Measurements from ENCODE around the gene MRPL17.
"Not testable (repeated sequence)": the region's sequence is repeated elsewhere in the genome, so short reads cannot be mapped to it uniquely, and the experiment has no call there.

The MRPL17 gene

DNA sequence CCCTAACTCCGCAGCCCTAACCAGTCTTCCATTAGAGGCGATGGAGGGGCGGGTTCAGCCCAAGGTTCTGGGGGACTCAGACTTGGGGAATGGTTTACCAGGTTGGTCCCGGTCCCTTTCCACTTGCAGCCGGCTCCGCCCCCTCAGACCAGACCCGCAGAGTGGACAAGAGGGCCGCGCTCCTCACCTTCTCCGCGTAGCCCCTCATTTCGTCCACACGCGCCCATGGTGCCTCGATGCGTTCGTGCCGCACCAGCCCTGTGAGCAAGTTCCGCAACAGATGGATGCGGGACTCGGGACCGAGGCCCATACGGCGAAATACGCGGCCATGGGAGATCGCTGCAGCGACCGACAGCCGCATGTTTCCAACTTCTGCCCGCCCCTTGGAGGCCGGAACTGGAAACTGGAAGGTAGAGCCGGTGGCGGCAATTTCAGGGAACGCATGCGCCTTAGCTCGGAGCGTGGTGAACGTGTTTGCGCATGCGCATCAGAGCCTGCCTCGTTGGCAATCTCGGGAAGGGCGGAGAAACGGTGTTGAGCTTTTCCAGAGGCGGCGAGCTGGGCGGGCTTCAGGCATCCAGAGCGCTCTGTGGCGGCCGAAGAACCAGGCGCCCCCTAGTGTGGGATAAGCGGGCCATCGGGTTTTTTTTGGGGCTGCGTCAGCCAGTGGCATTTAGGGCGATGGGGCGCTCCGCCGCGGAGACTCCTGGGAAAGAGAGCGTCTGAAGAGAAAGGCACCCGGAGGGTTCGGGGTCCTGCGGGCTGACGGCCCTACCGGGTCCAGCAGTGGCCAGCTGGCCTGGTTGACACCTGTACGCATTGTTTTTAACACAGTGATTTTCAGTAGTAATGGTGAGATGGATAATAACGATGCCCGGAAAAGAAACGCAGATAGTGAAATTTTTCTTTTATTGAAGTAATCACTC is at the start of gene MRPL17:
TSS of gene MRPL17 (minus strand) at position 405 of the 926 bp plus-strand sequence. CDS start at position 361, 44 bp downstream.
- peak; percentile 98 for DNase-seq

DNA sequence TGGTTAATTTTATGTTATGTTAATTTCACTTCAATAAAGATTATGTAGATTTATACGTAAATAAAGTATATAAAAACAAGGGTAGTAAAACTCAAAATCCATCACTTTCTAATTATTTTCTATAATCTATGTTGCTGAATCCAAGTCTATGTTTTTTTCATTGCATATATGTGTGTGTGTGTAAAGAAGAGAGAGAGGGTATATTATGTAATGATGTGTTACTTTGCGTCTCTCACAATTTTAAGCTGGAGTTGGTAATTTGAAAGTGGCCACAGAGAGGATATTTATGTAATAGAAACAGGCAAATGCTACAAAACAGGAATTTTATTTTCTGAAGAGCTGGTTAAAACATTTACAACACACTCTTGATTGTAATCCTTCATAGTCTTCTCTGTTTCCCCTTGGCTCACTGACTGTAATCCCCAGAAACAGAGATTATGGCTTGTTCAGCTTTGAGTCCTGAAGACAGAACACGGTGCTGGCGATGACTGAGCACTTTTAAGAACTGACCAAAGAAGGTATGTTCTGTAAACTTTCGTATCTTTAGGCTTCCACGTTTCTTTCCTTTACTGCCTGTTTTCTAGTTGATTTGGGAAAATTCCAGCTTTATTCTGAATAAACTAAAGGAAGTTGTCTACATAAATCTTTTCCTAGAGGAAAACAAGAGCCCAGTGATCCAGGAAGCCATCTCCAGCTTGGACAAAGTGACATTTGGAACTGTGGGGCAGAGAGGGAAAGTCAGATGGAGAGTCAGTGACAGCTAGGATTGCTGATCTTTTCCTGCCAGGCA is 45.0 kb upstream of the MRPL17 start:
- no peak for DNase-seq

DNA sequence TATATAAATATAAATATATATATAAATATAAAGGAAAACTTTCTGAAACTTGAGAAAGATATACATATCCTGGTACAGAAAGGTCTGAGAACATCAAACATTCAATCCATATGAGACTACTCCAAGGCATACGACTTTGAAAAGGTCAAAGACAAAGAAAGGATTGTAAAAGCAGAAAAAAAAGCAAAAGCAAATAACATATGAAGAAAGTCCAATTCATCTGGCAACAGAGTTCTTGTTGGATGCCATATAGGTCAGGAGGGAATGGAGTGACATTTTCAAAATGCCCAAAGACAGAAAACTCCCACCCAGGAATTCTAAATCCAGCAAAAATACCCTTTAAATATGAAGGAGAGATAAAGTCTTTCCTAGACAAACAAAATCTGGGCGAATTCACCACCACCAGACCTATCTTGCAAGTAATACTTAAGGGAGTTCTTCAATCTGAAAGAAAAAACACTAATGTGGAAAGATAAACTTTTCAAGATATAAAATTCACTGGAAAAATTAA is 42.3 kb upstream of the MRPL17 start:
- DNase-seq = no peak

DNA sequence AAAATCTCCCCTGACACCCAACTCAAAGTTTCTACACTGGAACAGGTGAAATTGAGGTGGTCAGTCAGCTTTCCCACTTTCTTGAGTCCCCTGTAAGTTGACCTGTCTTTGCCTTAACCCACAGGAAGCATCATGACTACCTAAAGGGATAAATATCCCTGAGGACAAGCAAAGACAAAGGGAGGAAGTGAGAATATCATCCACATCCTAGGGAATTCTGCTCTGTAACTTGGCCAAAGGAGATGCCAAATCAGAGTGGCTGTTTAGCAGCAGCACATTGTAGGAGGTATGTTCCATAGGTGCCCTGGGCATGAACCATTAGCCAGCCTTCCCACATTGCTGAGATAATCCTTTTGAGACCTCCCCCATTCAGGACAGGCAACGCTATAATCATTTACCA is 40.9 kb upstream of the MRPL17 start:
- no peak for DNase-seq

DNA sequence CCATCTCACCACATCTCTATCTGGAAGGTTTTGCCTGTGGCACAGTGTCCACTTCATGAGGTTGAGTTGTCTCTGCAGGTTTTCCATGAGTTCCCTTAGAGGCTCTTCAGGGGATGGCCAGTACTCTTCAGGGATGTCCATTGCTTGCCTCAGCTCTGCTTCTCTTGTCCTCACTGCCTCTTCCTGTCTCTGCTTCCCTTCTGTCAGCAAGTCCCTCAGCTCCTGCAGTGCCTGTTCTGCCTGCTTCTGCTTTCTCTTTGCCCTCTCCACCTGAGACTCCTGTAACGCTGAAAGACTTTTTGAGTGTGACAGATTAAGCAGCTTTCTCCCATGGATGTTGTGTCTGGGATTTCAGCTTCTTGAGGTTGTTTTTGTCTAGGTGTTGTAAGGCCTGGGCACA is 38.2 kb upstream of the MRPL17 start:
- no peak for DNase-seq

DNA sequence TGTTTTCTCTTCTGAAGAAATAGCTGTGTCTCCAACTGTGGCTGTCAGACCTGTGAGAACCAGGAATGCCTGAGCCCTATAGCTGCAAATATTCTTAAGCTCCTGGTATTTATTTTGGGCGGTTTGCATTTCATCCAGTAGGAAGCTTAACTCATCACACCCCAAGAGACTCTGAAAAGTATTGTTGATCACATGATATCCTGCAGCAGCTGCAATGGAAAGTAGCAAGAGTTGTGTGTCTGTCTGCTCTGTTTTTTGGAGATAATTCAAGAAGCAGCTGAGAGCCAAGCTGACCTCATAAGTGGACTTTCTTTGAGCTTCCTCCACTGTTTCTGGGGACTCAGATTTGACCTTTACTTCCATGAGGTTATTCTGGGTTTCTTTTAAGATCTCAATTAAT is 36.4 kb upstream of the MRPL17 start:
- DNase-seq = no peak

DNA sequence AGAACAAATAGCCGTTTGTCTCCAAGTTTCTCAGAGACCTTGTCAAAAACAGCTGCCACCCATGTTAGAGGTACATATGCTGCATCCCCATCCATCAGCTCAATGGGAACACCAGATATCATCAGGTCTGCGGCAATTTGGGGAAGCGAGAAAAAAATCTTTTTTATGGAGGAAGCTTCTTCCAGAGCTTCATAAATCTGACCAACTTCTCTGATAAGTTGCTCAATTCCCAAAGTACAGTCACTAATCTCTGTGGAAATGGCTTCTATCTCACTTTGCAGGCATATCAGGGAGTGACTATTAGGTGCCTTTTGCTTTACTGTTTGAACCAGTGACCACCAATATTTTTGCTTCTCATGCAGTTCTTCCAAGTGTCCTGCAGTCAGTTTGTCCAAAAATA is 34.3 kb upstream of the MRPL17 start:
- DNase-seq = no peak

DNA sequence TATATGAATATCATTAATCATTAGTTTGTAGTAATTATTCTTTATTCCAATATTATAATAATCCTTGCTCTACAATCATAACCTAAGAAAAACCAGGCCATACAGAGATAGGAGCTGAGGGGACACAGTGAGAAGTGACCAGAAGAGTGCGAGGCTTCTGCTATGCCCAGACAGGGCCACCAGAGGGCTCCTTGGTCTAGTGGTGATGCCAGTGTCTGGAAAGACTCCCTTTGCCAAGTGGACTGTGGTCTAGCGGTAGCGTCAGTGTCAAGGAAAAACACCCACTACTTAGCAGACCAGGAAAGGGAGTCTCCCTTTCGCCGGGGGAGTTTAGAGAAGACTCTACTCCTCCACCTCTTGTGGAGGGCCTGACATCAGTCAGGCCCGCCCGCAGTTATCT is 28.4 kb upstream of the MRPL17 start:
- not testable (repeated sequence) for DNase-seq

DNA sequence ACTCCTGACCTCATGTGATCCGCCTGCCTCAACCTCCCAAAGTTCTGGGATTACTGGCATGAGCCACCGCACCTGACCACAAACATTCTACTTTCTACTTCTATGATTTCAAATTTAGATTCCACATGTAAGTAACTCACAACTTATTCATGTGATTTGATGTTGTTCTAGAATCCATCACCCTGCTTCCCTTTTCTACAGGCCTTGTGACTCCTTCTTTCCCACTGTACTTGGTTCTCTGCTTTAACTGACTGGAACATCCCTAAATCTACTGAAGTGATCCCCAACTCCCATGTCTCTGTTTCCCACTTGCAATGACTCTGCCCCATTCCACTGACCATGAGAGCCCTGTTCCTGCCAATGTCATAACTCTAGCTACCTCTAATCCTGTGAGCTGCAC is 25.7 kb upstream of the MRPL17 start:
- no peak for DNase-seq

DNA sequence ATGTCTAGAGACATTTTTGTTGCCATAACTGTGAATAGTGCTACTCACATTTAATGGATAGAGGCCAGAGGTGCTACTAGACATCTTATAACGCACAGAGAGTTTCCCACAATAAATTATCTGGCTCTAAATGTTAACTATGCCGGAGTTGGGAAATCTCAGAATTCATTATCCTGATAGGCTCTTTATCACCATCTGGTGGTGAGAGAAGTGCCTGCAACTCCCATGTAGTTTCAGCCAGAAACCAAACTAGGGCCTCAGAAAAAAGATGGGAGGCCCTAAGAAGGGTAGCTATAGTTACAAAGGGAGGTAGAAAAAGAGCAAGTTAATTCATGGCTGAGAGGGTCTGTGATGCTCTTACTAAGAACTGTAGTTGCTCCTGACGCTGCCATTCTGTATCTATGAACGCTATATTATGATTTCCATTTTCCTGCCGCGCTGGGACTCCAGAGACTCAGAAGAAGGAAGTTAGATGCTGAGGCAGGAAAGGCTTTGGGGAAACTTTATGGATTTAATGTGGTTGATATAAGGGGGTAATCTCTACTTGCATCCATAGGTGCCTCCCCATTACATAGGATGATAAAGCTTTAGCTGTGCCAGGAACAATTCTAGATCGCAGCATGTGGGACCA is 22.9 kb upstream of the MRPL17 start:
- DNase-seq = no peak

DNA sequence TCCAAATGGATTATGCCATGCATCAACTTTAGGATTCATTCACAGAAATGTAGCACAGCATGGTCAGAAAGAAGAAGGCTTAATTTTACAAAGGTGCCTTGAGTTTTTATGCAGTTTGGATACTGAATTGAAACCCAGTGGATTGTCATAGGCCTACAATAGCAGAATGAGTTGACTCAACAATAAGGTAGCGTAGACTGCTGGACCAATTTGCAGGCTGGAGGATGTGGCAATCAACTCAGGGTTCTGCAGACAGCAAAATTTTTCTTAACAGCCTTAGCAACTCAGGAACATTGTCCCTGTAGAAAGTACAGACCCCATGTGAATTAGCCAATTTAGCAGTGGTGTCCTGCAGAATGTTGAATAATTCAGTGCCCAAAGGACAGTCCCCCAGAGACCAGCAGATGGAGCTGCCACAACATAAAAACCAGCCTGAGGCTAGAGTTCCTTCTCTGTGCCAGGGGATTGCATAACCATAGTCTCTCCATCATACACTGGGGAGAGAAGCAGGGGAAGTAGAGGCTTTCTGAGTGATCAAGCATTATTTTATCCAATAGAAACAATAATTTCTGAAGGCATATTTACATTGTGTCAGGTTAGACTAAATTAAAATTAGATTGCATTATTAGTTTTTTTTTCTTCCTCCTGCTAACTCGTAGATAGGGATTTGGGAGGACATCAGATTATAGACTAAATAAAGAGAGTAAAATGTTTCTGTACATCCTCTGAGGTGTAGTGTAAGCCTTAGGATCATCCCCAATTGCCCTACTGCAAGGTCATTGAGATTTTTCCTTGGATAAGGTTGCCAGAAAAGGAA is 20.3 kb upstream of the MRPL17 start:
- DNase-seq = no peak

DNA sequence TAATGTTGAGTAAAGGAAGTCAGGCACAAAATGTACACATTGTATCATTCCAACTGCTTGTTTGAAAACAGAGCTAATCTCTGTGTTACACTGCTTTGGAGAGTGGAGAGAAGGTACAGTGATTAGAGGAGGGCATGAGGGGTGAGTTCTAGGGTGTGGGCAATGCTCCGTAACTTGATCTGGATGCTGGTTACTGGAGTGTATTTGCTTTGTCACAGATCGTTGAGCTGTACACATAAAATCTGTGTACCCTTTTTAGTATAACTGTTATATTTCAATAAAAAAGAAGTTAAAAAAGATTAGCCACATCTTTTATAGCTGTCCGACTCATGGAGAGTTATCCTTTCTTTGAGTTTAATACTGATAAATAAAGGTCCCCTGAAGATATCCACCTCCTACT is 18.8 kb upstream of the MRPL17 start:
- DNase-seq = not testable (repeated sequence)

DNA sequence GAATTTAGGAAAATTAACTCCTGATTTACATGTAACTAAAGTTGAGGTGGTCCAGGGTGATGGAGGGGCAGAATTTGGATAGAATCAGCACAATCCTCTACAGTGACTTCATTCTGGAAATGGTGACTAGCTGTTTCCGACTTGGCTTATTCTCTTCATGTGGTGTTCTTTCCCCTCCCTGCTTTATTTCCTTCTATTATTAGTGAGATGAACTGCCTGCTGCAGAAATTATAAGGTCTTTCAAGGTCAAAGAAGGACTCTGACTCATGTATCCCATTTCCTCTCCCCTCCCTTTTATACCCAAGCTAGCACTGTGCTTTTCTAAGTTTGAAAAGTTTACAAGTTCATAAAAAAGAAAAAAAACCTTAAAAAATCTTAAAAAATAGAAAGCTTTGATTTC is 12.2 kb upstream of the MRPL17 start:
- no peak for DNase-seq

DNA sequence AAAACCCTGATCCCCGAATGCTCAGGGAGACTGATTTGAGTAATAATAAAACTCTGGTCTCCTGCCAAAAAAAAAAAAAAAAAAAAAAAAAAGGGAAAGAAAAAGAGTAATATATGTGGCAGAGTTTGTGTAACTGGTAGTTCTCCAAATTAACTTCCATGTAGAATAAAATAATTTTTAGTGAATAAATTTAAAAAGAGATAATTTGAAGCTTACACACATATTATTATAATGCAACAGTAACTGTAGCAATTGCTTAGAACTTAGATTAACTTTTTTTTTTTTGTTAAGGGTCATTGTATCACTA is 11.0 kb upstream of the MRPL17 start:
- no peak for DNase-seq

DNA sequence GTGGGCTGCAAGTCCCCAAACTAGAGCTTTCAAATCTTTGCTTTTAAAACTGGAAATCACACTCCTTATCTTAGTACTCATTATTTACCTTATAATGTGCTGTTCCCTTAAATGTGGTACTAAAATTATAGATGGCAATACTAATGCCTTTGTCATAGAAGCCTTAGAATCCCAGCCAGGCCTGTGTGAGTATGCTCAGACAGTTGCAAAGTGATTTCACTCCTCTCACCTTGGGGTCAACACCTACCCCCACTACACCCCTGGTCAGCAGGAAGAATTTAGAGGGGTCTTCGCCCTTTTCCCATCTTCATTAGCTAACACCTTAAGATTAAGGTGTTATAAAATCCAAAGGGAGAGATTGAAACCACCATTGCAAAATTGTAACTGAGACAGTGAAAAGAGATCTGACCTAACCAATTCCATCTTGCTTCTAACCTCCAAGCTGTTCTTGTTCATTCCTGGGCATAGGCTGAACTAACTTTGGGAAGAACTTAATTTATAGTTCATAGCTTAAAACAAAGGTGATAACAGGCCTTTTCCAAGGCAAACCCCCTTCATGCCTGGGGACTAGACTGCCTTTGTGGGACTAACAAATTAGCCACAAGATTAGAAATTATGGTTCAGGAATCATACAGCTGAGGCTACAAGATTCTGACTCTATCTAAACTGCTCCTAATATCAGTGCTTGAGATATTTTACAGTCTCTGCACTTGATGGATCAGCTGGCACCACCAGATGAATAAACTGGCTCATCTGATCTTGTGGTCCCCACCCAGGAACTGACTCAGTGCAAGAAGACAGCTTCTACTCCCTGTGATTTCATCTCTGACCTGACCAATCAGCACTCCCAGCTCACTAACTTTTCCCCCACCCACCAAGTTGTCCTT is 10.4 kb upstream of the MRPL17 start:
- no peak for DNase-seq

DNA sequence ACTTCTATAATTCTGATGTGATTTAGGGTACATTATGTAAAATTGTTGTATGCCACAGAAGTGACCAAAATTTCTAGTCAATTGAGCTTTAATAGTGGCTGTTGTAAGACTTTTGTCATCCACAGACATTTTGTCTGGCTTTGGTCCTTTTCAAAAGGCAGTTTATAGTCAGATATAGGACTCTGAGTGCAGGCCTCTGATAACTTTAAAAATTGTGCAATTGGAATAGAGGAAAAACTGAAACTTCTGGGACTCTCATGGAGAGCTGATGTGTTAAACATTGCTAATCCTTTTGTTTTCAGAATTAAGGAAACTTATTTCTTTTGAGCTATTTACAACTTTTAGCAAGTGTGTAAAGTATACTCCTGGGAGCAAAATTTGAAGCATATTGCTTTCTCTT is 9.0 kb upstream of the MRPL17 start:
- no peak for DNase-seq

DNA sequence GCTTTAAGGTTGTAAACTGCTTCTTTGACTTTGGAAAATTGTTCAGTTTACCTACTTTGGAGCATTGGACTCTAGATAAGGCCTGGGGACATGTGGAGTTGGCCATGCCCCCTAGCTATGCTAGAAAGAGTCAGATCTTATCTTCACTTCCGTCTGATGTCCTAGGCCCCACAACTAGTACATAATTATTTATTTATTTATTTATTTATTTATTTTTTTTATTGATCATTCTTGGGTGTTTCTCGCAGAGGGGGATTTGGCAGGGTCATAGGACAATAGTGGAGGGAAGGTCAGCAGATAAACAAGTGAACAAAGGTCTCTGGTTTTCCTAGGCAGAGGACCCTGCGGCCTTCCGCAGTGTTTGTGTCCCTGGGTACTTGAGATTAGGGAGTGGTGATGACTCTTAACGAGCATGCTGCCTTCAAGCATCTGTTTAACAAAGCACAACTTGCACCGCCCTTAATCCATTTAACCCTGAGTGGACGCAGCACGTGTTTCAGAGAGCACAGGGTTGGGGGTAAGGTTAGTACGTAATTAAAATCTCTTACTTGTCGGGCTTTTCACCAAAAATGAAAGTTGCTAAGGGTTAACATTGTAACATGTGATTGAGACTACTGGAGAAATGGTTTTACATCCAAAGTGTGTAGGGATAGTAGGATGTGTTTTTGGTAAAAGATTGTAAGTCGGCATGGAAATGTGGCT is 7.4 kb upstream of the MRPL17 start:
- not testable (repeated sequence) for DNase-seq

DNA sequence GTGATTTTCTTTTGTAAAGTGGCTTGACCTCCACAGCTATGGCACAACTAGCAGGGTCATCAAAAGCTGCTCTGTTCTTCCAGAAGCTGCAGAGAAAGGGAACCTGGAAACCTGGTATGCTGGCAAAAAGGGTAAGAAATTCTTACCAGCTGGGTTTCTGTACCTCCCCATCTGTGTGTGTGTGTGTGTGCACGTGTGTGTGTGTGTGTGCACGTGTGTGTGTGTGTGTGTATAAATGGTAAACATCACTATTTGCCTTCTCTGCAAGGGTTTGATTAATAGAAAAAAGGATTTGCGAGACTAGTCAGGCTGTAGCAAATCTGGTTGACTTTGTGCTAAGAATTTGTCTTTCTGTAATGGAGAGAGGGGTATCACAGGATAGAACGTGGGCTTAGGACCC is 4.7 kb upstream of the MRPL17 start:
- no peak for DNase-seq

DNA sequence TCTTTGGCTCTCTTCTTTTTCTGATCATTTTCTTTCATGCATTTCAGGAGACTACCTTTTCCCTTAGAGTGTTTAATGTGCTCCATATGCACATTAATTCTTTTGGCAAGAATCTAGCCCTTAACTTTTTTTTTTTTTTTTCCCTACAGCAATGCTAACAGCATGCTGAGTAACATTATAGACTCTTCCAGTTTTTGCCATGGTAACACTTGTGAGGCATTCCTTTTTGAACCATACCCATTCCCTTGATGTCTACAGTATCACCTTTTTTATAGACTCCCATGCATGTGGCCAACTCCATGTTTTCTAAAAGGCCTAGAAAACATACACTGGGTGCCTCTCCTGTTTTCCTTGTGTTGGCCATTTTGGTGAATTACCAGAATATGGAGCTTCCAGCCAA is 2.9 kb upstream of the MRPL17 start:
- DNase-seq = no peak

DNA sequence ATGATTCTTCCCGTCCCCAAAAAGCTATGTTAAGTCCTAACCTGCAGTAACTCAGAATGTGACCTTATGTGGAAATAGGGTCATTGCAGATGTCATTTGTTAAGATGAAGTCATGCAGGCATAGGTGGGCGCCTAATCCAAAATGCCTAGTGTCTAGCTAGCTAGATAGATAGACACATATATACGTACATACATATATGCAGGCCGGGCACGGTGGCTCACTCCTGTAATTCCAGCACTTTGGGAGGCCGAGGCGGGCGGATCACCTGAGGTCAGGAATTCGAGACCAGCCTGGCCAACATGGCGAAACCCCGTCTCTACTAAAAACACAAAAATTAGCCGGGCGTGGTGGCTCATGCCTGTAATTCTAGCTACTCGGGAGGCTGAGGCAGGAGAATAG is 928 bp upstream of the MRPL17 start:
- DNase-seq = not testable (repeated sequence)

DNA sequence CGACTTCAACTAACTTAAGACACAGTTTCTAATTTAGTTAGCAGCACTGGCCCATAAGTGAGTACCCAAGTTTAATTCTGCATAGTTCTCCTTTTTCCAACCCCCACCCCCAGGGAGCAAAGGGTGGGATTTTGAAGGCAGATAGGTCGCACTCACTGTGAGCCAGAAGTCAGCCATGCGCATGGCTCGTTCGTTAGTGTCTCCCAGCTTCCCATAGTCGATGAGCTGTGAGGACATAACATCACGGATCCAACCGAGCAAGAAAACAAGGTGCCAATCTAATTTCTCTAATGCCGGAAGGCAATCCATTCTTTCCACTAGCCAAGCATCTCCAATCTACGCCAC is 577 bp downstream of the MRPL17 start:
- no peak for DNase-seq
